C1 segment of cervical spinal cord (tissue), 14 donors: Measurements from ENCODE around the gene PDZRN3.

ENCODE experiments used
- DNase-seq, 14 donors: peaks; one replicate each; lab custom pipeline; 2025; lab: John Stamatoyannopoulos, UW

Gene PDZRN3

GRCh38 chr3:73497646-73498406 lies 126.9 kb downstream of the PDZRN3 start:
- DNase-seq: no peak

DNA sequence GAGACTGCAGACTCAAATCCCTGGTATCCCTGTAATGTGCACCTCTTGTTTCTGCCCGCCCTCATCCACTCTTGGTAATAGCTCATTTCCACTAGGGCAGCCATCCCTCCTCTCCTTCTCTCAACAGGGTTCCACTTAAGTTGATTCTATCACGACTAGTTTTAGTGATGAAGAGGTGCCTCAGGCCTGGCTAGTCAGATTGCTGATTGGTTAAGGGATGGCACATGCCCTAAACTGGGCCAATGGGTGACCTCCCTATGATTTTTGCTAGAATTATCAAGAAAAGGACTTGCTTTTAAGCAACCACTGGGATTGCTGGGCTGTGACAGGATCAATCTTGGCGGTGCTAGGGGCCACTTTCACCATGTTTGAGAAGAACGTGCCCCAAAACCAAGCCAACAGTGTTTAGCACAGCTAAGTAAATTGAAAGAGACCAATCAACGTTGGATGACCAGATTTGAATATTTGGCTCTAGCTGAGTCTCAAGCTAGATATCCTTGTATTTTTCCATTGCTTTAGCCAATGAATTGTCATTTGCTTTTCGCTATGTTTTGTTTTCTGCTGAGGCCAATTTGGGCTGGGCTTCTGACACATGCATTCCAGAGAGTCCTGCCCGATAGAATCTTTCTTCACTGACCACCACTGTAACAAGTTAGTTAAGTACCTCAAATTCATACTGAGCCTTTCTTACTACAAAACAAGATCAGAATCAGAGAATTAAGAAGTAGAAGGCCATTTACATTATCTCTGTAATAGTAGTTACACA lies 131.0 kb downstream of the PDZRN3 start:
- no peak for DNase-seq

DNA sequence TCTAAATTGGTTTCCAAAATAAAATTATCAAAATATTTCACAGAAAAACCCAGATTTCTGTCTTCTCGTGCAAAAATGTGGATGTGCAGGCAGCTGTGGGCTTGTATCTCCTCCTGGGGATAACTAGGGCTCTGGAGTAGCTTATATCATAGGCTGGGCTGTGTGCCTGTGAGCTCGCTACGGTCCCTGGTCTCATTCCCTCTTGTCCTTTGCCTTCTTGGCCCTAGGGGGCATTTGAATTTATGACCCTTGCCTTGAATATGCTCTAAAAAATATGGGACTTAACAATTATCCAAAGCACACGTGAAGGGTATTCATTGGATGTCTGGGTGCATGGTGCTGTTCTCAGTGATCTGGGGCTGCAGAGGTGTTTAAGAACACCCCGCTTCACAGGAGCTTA lies 132.6 kb downstream of the PDZRN3 start:
- DNase-seq: no peak

DNA sequence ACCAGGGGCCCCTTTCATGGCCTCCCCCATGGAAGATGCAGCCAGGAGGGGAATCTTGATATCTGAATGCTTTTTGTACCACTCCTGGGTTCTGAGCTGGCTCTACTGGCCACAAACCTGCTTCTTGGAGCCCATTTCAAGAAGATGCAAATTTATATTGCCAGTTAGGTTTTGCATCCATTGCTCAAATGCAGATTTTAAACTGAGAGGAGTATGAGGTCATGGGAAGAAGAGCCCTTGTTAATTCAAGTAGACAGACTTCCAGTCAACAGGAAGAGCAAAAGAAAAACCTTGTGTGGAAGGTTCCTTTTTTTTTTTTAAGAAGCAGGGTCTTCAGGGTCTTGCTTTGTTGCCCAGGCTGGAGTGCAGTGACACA lies 133.5 kb downstream of the PDZRN3 start:
- DNase-seq: no peak

DNA sequence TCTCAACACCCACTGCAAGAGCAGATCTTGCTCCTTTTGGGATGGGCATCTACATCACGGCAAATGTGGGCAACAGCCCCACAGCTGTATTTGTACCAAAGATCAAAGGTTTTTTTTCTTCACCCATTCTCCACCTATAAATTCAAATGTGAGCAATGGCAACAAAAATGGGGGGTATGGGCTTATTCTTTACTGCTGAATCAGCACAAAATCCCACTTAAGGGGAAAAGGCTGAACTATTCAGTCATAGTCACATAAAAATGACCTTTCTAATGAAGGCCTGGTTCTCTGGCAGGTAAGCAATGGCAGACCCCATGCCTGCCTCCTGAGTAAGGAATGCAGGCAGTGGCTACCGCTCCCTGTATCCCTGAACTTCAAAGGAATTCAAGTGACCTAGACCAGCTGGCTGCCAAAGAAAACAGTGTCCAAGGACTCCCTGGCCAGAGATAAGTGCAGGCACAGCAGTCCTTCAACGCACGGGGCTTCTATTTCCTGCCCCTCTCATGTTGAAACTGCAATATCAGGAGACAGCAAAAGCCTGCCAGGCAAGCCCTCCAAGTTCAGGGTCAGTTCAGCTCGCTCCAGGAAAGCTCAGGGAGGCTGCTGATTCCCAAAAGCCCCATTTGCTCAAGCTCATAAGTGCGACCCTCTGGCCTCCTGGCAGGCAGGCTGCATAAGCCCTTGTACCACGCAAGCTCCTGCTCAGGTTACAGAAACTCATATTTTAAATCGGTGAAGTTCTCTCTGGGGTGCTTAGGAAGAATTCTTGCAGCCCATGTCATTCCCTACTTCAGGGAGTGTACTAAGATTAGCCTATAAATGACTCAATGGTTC lies 134.1 kb downstream of the PDZRN3 start:
- no peak for DNase-seq

GRCh38 chr3:73485877-73486330 lies 138.8 kb downstream of the PDZRN3 start:
- DNase-seq: no peak

GRCh38 chr3:73484656-73485248 lies 140.0 kb downstream of the PDZRN3 start:
- no peak for DNase-seq

DNA sequence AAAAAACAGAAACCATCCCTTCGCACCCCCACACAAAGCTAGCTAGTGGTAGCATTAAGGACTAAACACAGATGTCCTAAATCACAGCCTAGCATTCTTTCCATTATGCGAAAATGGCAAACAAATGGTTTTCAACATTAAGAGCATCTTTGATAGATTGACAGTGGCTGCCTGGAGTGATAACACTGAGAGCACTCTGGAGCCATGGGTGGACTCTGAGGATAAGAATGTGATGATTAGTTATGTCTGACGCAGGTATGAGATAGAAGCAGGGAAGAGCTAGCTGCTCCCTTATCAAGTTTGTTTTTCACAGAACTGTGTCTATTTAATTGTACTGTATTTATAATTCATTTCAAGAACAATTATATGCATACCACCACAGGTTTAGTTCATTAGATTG lies 142.9 kb downstream of the PDZRN3 start:
- no peak for DNase-seq

GRCh38 chr3:73480187-73480672 lies 144.5 kb downstream of the PDZRN3 start:
- DNase-seq: peak in 1 of 14 donors; percentile 16

GRCh38 chr3:73479325-73479724 lies 145.4 kb downstream of the PDZRN3 start:
- DNase-seq: no peak

GRCh38 chr3:73478858-73479257 lies 145.9 kb downstream of the PDZRN3 start:
- DNase-seq: no peak

DNA sequence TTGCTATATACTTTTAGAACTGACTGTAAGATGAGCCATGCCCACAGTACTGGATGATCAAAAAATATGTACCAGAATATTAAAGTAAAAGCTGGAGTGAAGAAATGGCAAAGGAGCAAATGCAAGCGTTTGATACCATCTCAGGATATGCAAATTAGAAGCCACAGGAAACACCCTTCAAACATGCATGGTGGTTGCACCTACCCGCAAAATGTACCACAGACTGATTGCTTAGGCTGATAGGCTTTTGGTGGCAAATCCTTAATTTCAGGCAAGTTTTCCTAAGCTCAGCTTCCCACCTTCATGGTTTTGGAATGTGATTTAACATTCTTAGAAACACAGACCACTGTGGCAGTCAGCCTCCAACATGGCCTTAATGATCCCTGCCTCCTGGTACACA lies 149.0 kb downstream of the PDZRN3 start:
- no peak for DNase-seq

DNA sequence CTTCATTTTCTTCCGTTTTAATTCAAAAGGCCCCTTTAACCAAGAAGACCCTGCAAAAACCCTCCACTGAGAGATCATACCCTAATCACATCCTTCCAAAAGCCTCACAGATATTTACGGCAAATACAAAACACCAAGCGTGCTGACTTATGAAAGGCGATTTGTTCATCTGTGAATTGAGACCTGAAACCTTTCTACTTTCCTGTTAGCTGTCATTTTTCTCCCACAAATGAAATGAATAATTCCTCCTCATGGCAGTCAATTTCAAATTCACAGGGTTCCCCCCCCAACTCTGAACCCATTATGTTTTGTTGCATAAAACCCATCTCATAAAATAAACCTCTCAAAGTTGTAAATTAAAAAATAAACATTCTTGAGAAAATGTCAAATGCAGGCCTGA lies 149.6 kb downstream of the PDZRN3 start:
- no peak for DNase-seq

DNA sequence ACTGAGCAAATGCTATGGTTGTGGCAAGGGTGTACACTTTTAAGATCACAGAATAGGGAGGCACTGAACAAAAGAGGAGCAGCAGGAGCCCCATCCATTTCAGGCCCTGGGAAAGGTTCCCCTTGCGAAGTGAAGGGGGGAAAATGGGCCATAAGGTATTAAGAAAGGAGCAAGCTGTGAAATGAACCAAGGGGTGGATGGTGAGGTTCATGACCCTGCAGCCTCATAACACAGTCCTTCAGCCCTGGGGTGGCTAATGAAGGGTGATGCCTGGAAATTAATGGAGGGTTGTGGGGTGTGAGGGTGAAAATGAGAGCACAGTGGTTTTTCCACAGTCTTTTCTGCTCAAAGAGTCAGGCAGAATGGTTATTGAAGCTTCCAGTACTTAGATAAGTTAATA lies 150.1 kb downstream of the PDZRN3 start:
- DNase-seq: no peak

GRCh38 chr3:73473898-73474416 lies 150.8 kb downstream of the PDZRN3 start:
- no peak for DNase-seq

- DNase-seq: no peak
Measured at GRCh38 chr3:73473181-73473897, 151.4 kb downstream of the PDZRN3 start.

GRCh38 chr3:73471986-73472787 lies 152.6 kb downstream of the PDZRN3 start:
- no peak for DNase-seq

GRCh38 chr3:73470860-73471259 lies 153.9 kb downstream of the PDZRN3 start:
- no peak for DNase-seq

- no peak for DNase-seq
Measured at GRCh38 chr3:73469331-73469730, 155.4 kb downstream of the PDZRN3 start.

GRCh38 chr3:73467211-73467610 lies 157.5 kb downstream of the PDZRN3 start:
- no peak for DNase-seq
